Liver (tissue), 9 donors: ENCODE measurements around the gene ABCA13. TPM values are rescaled to one million over a fixed set of nuclear protein-coding genes. Genes with fewer than 3 reads are reported as not detected.

ENCODE experiments used
- DNase-seq: peaks from one replicate; pipeline ENCODE4 v3.0.0-alpha.2; 2017; ENCODE audit warnings: low spot score
- H3K27ac ChIP-seq, 2 donors: one replicate each; pipeline ENCODE4 v1.7.0; 2013; ENCODE audit warnings: inconsistent platforms in 2 of 2, low read length in 2 of 2, control low read depth in 1 of 2, low read depth in 1 of 2, mild to moderate bottlenecking in 1 of 2
- H3K27me3 ChIP-seq, 4 donors: one replicate each; pipeline versions ENCODE4 v1.6.1 to v1.7.0; 2013; ENCODE audit warnings: low read length in 3 of 4, inconsistent platforms in 1 of 4, mild to moderate bottlenecking in 1 of 4, moderate library complexity in 1 of 4; ENCODE audit not compliant: control insufficient read depth in 4 of 4, insufficient read depth in 4 of 4
- H3K36me3 ChIP-seq, 4 donors: one replicate each; pipeline versions ENCODE4 v1.6.1 to v1.7.0; 2013; ENCODE audit warnings: low read length in 3 of 4, mild to moderate bottlenecking in 3 of 4, low read depth in 1 of 4, moderate library complexity in 1 of 4; ENCODE audit not compliant: control insufficient read depth in 4 of 4, insufficient read depth in 3 of 4
- H3K4me1 ChIP-seq, 4 donors: one replicate each; pipeline versions ENCODE4 v1.6.1 to v1.7.0; 2013; ENCODE audit warnings: low read length in 3 of 4, mild to moderate bottlenecking in 3 of 4, moderate library complexity in 1 of 4; ENCODE audit not compliant: control insufficient read depth in 4 of 4, insufficient read depth in 4 of 4
- H3K4me3 ChIP-seq, 3 donors: one replicate each; pipeline versions ENCODE4 v1.6.1 to v1.7.0; 2013; ENCODE audit warnings: low read length in 3 of 3, control low read depth in 1 of 3, low read depth in 1 of 3, mild to moderate bottlenecking in 1 of 3
- H3K9ac ChIP-seq, 2 donors: one replicate each; pipeline ENCODE4 v1.7.0; 2013; ENCODE audit warnings: low read length in 2 of 2, mild to moderate bottlenecking in 2 of 2, moderate library complexity in 2 of 2, control low read depth in 1 of 2, low read depth in 1 of 2
- H3K9me3 ChIP-seq, 4 donors: one replicate each; pipeline versions ENCODE4 v1.6.1 to v1.7.0; 2013; ENCODE audit warnings: low read length in 3 of 4; ENCODE audit not compliant: control insufficient read depth in 4 of 4
- ATF3 ChIP-seq: IDR thresholded peaks from 2 replicates; pipeline ENCODE4 v1.6.1; 2016; ENCODE audit warnings: antibody characterized with exemption
- EGR1 ChIP-seq, 2 donors: IDR thresholded peaks; 2 replicates each; pipeline ENCODE4 v1.6.1; 2016 to 2018; ENCODE audit warnings: antibody characterized with exemption in 2 of 2, low read depth in 2 of 2
- FOXA1 ChIP-seq: IDR thresholded peaks from 2 replicates; pipeline ENCODE4 v1.6.1; 2016; ENCODE audit warnings: antibody characterized with exemption
- FOXA2 ChIP-seq: IDR thresholded peaks from 2 replicates; pipeline ENCODE4 v1.6.1; 2016; ENCODE audit warnings: antibody characterized with exemption
- GABPA ChIP-seq, 2 donors: IDR thresholded peaks in 1 of 2; conservative IDR thresholded peaks in 1 of 2; 2 replicates each; pipeline ENCODE4 v1.6.1; 2016; ENCODE audit warnings: antibody characterized with exemption in 2 of 2, mild to moderate bottlenecking in 1 of 2, moderate library complexity in 1 of 2
- HNF4A ChIP-seq, 2 donors: conservative IDR thresholded peaks; 2 replicates each; pipeline ENCODE4 v1.6.1; 2016; ENCODE audit warnings: antibody characterized with exemption in 2 of 2, mild to moderate bottlenecking in 2 of 2
- HNF4G ChIP-seq: IDR thresholded peaks from 2 replicates; pipeline ENCODE4 v1.6.1; 2016; ENCODE audit warnings: antibody characterized with exemption
- JUND ChIP-seq, 2 donors: IDR thresholded peaks; 2 replicates each; pipeline ENCODE4 v1.6.1; 2016; ENCODE audit warnings: antibody characterized with exemption in 2 of 2
- MAX ChIP-seq: IDR thresholded peaks from 2 replicates; pipeline ENCODE4 v1.6.1; 2016; ENCODE audit warnings: antibody characterized with exemption
- NR2F2 ChIP-seq: IDR thresholded peaks from 2 replicates; pipeline ENCODE4 v1.6.1; 2016; ENCODE audit warnings: antibody characterized with exemption
- RAD21 ChIP-seq, 2 donors: IDR thresholded peaks; 2 replicates each; pipeline ENCODE4 v1.6.1; 2016; ENCODE audit warnings: antibody characterized with exemption in 2 of 2, mild to moderate bottlenecking in 2 of 2
- RXRA ChIP-seq, 2 donors: IDR thresholded peaks; 2 replicates each; pipeline ENCODE4 v1.6.1; 2017 to 2018; ENCODE audit warnings: antibody characterized with exemption in 2 of 2, mild to moderate bottlenecking in 1 of 2
- SP1 ChIP-seq: IDR thresholded peaks from 2 replicates; pipeline ENCODE4 v1.6.1; 2018; ENCODE audit warnings: antibody characterized with exemption, mild to moderate bottlenecking
- TAF1 ChIP-seq: conservative IDR thresholded peaks from 2 replicates; pipeline ENCODE4 v1.6.1; 2016; ENCODE audit warnings: antibody characterized with exemption, mild to moderate bottlenecking
- YY1 ChIP-seq: IDR thresholded peaks from 2 replicates; pipeline ENCODE4 v1.6.1; 2016; ENCODE audit warnings: antibody characterized with exemption, mild to moderate bottlenecking
- WGBS: extraction: QIAGEN DNeasy Blood & Tissue Kit; methylation state at CpG from one replicate; pipeline ENCODE4 v1.1.7; 2013; 5-methylcytosine and 5-hydroxymethylcytosine counted together
- polyA plus RNA-seq, 2 donors: library from polyadenylated mRNA; stranded (reverse) in 1 of 2; unstranded in 1 of 2; fragments of 200-250 nt in 1 of 2; fragments of >200 nt in 1 of 2; fragmentation: Nextera tagmentation in 1 of 2; extraction: Ambion mirVana in 1 of 2; gene quantifications; one replicate each; pipeline versions ENCODE4 v1.2.1 to v1.2.3, GENCODE V29; 2013 to 2015
- total RNA-seq, 2 donors: library from RNA; depleted of rRNA; stranded (reverse); fragments of >200 nt; gene quantifications; one replicate each; pipeline ENCODE4 v1.2.3, GENCODE V29; 2014
- TF ChIP-seq, protein P1 (sequence below): fragments of 150-350 bp; IDR thresholded peaks from 2 replicates; pipeline ENCODE4 v1.5.1; 2017; ENCODE audit warnings: improper control_type of control experiment, low read depth, low read length; ENCODE audit not compliant: missing input control
- TF ChIP-seq, protein P2 (sequence below): IDR thresholded peaks from 2 replicates; pipeline ENCODE4 v1.6.1; 2016; ENCODE audit warnings: antibody characterized with exemption, mild to moderate bottlenecking
- TF ChIP-seq, protein P3 (sequence below): IDR thresholded peaks from 2 replicates; pipeline ENCODE4 v1.6.1; 2016; ENCODE audit warnings: antibody characterized with exemption
- donor health status: healthy.
- donor health status: healthy.
- donor health status: healthy.
- donor health status: healthy.
- donor health status: healthy.

The ABCA13 gene
- total and polyA plus RNA-seq, 4 donors: 0.22 to 1.0 (median 0.66) TPM

- Histone ChIP-seq H3K4me1 (no peaks in the 10 kb centered on the region), H3K9me3 (no peaks in the 10 kb centered on the region), H3K36me3 (no peaks in the 10 kb centered on the region), H3K27me3 (no peaks in the 10 kb centered on the region), H3K4me3 (no peak overlapping the region), H3K9ac (no peak overlapping the region), H3K27ac (no peak overlapping the region)
- TF ChIP-seq, protein P1, sequence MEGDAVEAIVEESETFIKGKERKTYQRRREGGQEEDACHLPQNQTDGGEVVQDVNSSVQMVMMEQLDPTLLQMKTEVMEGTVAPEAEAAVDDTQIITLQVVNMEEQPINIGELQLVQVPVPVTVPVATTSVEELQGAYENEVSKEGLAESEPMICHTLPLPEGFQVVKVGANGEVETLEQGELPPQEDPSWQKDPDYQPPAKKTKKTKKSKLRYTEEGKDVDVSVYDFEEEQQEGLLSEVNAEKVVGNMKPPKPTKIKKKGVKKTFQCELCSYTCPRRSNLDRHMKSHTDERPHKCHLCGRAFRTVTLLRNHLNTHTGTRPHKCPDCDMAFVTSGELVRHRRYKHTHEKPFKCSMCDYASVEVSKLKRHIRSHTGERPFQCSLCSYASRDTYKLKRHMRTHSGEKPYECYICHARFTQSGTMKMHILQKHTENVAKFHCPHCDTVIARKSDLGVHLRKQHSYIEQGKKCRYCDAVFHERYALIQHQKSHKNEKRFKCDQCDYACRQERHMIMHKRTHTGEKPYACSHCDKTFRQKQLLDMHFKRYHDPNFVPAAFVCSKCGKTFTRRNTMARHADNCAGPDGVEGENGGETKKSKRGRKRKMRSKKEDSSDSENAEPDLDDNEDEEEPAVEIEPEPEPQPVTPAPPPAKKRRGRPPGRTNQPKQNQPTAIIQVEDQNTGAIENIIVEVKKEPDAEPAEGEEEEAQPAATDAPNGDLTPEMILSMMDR: no peak
- TF ChIP-seq FOXA1 (no peak), HNF4G (no peak), FOXA2 (no peak), HNF4A (conservative IDR thresholded peaks at IDR 0.05) (no peak), YY1 (no peak), EGR1 (IDR thresholded peaks at IDR 0.05; ENCODE audit: low read depth in 2 of 2) (no peak), ATF3 (no peak), TAF1 (no peak), NR2F2 (no peak), RAD21 (IDR thresholded peaks at IDR 0.05) (no peak), MAX (no peak), RXRA (IDR thresholded peaks at IDR 0.05) (no peak)
- TF ChIP-seq, protein P2, sequence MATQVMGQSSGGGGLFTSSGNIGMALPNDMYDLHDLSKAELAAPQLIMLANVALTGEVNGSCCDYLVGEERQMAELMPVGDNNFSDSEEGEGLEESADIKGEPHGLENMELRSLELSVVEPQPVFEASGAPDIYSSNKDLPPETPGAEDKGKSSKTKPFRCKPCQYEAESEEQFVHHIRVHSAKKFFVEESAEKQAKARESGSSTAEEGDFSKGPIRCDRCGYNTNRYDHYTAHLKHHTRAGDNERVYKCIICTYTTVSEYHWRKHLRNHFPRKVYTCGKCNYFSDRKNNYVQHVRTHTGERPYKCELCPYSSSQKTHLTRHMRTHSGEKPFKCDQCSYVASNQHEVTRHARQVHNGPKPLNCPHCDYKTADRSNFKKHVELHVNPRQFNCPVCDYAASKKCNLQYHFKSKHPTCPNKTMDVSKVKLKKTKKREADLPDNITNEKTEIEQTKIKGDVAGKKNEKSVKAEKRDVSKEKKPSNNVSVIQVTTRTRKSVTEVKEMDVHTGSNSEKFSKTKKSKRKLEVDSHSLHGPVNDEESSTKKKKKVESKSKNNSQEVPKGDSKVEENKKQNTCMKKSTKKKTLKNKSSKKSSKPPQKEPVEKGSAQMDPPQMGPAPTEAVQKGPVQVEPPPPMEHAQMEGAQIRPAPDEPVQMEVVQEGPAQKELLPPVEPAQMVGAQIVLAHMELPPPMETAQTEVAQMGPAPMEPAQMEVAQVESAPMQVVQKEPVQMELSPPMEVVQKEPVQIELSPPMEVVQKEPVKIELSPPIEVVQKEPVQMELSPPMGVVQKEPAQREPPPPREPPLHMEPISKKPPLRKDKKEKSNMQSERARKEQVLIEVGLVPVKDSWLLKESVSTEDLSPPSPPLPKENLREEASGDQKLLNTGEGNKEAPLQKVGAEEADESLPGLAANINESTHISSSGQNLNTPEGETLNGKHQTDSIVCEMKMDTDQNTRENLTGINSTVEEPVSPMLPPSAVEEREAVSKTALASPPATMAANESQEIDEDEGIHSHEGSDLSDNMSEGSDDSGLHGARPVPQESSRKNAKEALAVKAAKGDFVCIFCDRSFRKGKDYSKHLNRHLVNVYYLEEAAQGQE: no peak
- TF ChIP-seq, protein P3, sequence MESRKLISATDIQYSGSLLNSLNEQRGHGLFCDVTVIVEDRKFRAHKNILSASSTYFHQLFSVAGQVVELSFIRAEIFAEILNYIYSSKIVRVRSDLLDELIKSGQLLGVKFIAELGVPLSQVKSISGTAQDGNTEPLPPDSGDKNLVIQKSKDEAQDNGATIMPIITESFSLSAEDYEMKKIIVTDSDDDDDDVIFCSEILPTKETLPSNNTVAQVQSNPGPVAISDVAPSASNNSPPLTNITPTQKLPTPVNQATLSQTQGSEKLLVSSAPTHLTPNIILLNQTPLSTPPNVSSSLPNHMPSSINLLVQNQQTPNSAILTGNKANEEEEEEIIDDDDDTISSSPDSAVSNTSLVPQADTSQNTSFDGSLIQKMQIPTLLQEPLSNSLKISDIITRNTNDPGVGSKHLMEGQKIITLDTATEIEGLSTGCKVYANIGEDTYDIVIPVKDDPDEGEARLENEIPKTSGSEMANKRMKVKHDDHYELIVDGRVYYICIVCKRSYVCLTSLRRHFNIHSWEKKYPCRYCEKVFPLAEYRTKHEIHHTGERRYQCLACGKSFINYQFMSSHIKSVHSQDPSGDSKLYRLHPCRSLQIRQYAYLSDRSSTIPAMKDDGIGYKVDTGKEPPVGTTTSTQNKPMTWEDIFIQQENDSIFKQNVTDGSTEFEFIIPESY: no peak
- DNase-seq: no peak
These were observed 257.9 kb downstream of the ABCA13 start for GRCh38 chr7:48429117-48429516.

DNA sequence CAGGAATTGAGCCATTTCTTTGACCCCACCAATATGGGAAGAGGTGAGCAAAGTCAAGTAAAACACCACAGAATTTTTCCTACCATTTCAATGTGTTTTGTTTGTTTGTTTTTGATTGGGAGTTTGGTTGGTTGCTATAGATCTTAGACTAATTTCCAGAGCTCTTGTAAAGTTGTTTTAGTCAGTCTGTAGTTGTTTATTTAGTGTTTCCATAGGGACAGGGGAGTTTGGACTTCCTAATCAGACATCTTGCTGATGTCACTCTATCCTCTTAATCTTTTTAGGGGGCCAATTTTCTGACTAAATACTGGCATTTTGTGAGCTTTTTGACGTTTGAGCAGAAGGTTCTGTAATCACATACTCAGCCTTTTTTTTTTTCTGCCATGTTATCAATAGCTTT is 266.9 kb downstream of the ABCA13 start:
- Histone ChIP-seq H3K9me3 (no peaks in the 10 kb centered on the region), H3K36me3 (no peaks in the 10 kb centered on the region), H3K4me3 (no peak overlapping the region), H3K27me3 (no peaks in the 10 kb centered on the region), H3K4me1 (no peaks in the 10 kb centered on the region), H3K27ac (no peak overlapping the region), H3K9ac (no peak overlapping the region)
- DNase-seq: no peak
- WGBS: 8% methylated on average over 1 of the region's 1 CpG
- no peak for TF ChIP-seq FOXA1
- TF ChIP-seq HNF4A (conservative IDR thresholded peaks at IDR 0.05): no peak
- TF ChIP-seq ATF3: no peak
- TF ChIP-seq MAX: no peak
- TF ChIP-seq RXRA (IDR thresholded peaks at IDR 0.05): no peak
- TF ChIP-seq YY1: no peak
- TF ChIP-seq, protein P1: no peak
- TF ChIP-seq, protein P3: no peak
- TF ChIP-seq FOXA2: no peak
- TF ChIP-seq SP1: no peak
- TF ChIP-seq JUND (IDR thresholded peaks at IDR 0.05): no peak
- TF ChIP-seq NR2F2: no peak
- TF ChIP-seq TAF1: no peak
- no peak for TF ChIP-seq HNF4G
- TF ChIP-seq RAD21 (IDR thresholded peaks at IDR 0.05): no peak
- TF ChIP-seq GABPA (IDR thresholded peaks at IDR 0.05 in 1 of 2, conservative IDR thresholded peaks at IDR 0.05 in 1 of 2): no peak
